HepG2 (cell line): ENCODE measurements around the gene RBCK1. TPM values are rescaled to one million over a fixed set of nuclear protein-coding genes. Genes with fewer than 3 reads are reported as not detected.

Experiments used
- CCDC6 ChIP-seq: sonication (generic); formaldehyde crosslinking; IDR thresholded peaks from 2 replicates; pipeline ENCODE4 v1.8.1; 2022; ENCODE audit warnings: mild to moderate bottlenecking, missing genetic modification reagents, moderate library complexity
- FOXA1 ChIP-seq, 2 experiments: fragments of 450-650 bp in 1 of 2; sonication (generic) in 1 of 2; formaldehyde crosslinking in 1 of 2; IDR thresholded peaks; 2 replicates each; pipeline versions ENCODE4 v1.4.0 to v1.6.1; 2016 to 2020; ENCODE audit warnings: missing genetic modification reagents in 1 of 2
- FOXP1 ChIP-seq, 2 experiments: fragments of 450-650 bp in 1 of 2; IDR thresholded peaks; 2 replicates each; pipeline ENCODE4 v1.6.1; 2017 to 2018; ENCODE audit warnings: antibody characterized with exemption in 1 of 2
- IKZF1 ChIP-seq: fragments of 450-650 bp; IDR thresholded peaks from 2 replicates; pipeline ENCODE4 v1.7.1; 2016
- MAFG ChIP-seq: sonication (generic); formaldehyde crosslinking; IDR thresholded peaks from 2 replicates; pipeline ENCODE4 v1.5.1; 2020; ENCODE audit warnings: mild to moderate bottlenecking, missing genetic modification reagents
- PCBP1 ChIP-seq: fragments of 200-400 bp; formaldehyde crosslinking; IDR thresholded peaks from 2 replicates; pipeline ENCODE4 v1.6.1; 2017; ENCODE audit warnings: mild to moderate bottlenecking, low read depth, low read length, borderline replicate concordance
- RBFOX2 ChIP-seq: fragments of 200-400 bp; formaldehyde crosslinking; IDR thresholded peaks from 2 replicates; pipeline ENCODE4 v1.6.1; 2017; ENCODE audit warnings: low read depth, mild to moderate bottlenecking, low read length
- SYNCRIP ChIP-seq: fragments of 200-400 bp; formaldehyde crosslinking; IDR thresholded peaks from 2 replicates; pipeline ENCODE4 v1.6.1; 2018; ENCODE audit warnings: mild to moderate bottlenecking, low read depth, low read length; ENCODE audit not compliant: insufficient read depth
- THAP11 ChIP-seq: IDR thresholded peaks from 2 replicates; pipeline ENCODE4 v1.6.1; 2016; ENCODE audit warnings: missing biosample characterization, missing genetic modification reagents
- ZNF501 ChIP-seq: sonication (generic); formaldehyde crosslinking; IDR thresholded peaks from 2 replicates; pipeline ENCODE4 v1.5.1; 2020; ENCODE audit warnings: mild to moderate bottlenecking, moderate library complexity, missing genetic modification reagents
- ZNF615 ChIP-seq: sonication (generic); formaldehyde crosslinking; IDR thresholded peaks from 2 replicates; pipeline ENCODE4 v1.5.0; 2020; ENCODE audit warnings: mild to moderate bottlenecking, missing genetic modification reagents, borderline replicate concordance
- ZNF629 ChIP-seq: sonication (generic); formaldehyde crosslinking; conservative IDR thresholded peaks from 2 replicates; pipeline ENCODE4 v1.5.0; 2020; ENCODE audit warnings: missing genetic modification reagents
- ZNF776 ChIP-seq: sonication (generic); formaldehyde crosslinking; IDR thresholded peaks from 2 replicates; pipeline ENCODE4 v1.4.0; 2020; ENCODE audit warnings: mild to moderate bottlenecking, missing genetic modification reagents
- ZSCAN20 ChIP-seq: sonication (generic); formaldehyde crosslinking; IDR thresholded peaks from 2 replicates; pipeline ENCODE4 v1.4.0; 2020; ENCODE audit warnings: missing genetic modification reagents, mild to moderate bottlenecking, borderline replicate concordance
- polyA plus RNA-seq, 8 experiments: library from polyadenylated mRNA; depleted of rRNA in 3 of 8; stranded (reverse) in 7 of 8; unstranded in 1 of 8; fragments of >200 nt; fragmentation: Illumina TruSeq in 4 of 8; extraction: Trizol in 4 of 8; gene quantifications; 2 replicates each; pipeline versions ENCODE4 v1.2.1 to v1.2.3, GENCODE V29; 2011 to 2016; ENCODE audit warnings: low read depth in 4 of 8, missing spikeins in 1 of 8, mixed read lengths in 1 of 8; ENCODE audit not compliant: insufficient read depth in 1 of 8
- total RNA-seq, 5 experiments: library from RNA; depleted of rRNA; stranded (reverse); fragments of >200 nt; fragmentation: Illumina TruSeq; extraction: Trizol; gene quantifications; 2 replicates each; pipeline ENCODE4 v1.2.3, GENCODE V29; 2016; ENCODE audit warnings: low read depth in 1 of 5
- TF ChIP-seq, protein P1 (sequence below): sonication (generic); formaldehyde crosslinking; IDR thresholded peaks from 2 replicates; pipeline ENCODE4 v1.4.0; 2020; ENCODE audit warnings: missing genetic modification reagents
- TF ChIP-seq, protein P2 (sequence below): sonication (generic); formaldehyde crosslinking; IDR thresholded peaks from 2 replicates; pipeline ENCODE4 v1.4.0; 2020; ENCODE audit warnings: missing genetic modification reagents
- TF ChIP-seq, protein P3 (sequence below): sonication (generic); formaldehyde crosslinking; IDR thresholded peaks from 2 replicates; pipeline ENCODE4 v1.5.0; 2020; ENCODE audit warnings: missing genetic modification reagents, mild to moderate bottlenecking, borderline replicate concordance
- TF ChIP-seq, protein P4 (sequence below): sonication (generic); formaldehyde crosslinking; IDR thresholded peaks from 2 replicates; pipeline ENCODE4 v1.4.0; 2020; ENCODE audit warnings: mild to moderate bottlenecking, missing genetic modification reagents
- TF ChIP-seq, protein P5 (sequence below): sonication (generic); formaldehyde crosslinking; IDR thresholded peaks from 2 replicates; pipeline ENCODE4 v1.4.0; 2020; ENCODE audit warnings: mild to moderate bottlenecking, missing genetic modification reagents

The RBCK1 gene
- total and polyA plus RNA-seq, 2 of the 13 experiments (the other 11 are each of a cell fraction or from before 2014, with no cell fraction given), result 149 to 215 TPM

DNA sequence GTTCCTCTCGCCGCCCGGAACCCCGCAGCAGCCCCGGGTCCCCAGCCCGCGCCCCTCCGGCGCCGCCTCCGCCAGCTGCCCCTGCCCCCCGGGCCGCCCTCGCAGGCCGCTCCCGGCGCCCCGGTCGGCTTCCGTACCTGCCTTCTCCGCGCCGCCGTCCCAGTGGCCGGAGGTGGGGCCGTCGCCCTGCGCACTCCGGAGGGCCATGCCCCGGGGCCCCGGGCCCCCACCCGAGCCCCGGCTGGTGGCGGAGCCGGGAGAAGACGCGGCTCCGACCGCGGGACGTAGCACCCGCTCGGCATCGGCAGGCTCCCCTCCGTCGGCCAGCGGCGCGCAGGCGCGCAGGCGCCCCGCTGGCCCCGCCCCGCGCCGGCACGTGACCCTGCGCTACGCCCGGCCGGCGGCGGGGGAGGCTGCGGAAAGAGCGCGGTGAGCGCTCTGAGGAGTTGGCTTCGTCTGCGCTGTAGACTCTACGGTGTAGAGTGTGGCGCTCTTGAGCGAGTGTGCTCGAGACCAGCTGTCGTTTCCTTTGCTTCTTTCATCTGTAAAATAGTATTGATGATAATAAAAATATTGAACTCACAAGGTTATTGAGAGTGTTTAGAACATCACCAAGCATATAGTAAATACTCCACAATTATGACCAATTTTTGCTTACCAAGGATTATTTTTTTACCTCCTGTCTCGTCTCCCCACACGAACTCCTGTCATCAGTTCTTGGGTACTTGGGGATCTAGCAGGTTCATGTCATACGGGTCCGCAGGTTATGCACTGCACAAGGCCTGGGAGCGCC is 54.3 kb downstream of the RBCK1 start, which contains the start of gene TBC1D20 (continued):
- TF ChIP-seq, protein P1, sequence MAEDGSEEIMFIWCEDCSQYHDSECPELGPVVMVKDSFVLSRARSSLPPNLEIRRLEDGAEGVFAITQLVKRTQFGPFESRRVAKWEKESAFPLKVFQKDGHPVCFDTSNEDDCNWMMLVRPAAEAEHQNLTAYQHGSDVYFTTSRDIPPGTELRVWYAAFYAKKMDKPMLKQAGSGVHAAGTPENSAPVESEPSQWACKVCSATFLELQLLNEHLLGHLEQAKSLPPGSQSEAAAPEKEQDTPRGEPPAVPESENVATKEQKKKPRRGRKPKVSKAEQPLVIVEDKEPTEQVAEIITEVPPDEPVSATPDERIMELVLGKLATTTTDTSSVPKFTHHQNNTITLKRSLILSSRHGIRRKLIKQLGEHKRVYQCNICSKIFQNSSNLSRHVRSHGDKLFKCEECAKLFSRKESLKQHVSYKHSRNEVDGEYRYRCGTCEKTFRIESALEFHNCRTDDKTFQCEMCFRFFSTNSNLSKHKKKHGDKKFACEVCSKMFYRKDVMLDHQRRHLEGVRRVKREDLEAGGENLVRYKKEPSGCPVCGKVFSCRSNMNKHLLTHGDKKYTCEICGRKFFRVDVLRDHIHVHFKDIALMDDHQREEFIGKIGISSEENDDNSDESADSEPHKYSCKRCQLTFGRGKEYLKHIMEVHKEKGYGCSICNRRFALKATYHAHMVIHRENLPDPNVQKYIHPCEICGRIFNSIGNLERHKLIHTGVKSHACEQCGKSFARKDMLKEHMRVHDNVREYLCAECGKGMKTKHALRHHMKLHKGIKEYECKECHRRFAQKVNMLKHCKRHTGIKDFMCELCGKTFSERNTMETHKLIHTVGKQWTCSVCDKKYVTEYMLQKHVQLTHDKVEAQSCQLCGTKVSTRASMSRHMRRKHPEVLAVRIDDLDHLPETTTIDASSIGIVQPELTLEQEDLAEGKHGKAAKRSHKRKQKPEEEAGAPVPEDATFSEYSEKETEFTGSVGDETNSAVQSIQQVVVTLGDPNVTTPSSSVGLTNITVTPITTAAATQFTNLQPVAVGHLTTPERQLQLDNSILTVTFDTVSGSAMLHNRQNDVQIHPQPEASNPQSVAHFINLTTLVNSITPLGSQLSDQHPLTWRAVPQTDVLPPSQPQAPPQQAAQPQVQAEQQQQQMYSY, result peak; percentile 40; the same call in 1 of the 2 replicates
- TF ChIP-seq CCDC6 (CRISPR knock-in tag) (peak; percentile 80; the same call in 1 of the 2 replicates), THAP11 (CRISPR knock-in tag) (peak; percentile 64; the same call in 1 of the 2 replicates), SYNCRIP (no peak), FOXA1 (IDR thresholded peaks at IDR 0.05) (no peak), FOXA1 (CRISPR knock-in tag; IDR thresholded peaks at IDR 0.05) (peak; percentile 40; the same call in 1 of the 2 replicates), FOXP1 (IDR thresholded peaks at IDR 0.05) (no peak), FOXP1 (CRISPR knock-in tag; IDR thresholded peaks at IDR 0.05) (no peak), ZNF776 (CRISPR knock-in tag) (peak; percentile 23; the same call in 1 of the 2 replicates), PCBP1 (no peak), MAFG (CRISPR knock-in tag) (no peak), ZNF629 (CRISPR knock-in tag) (no peak), RBFOX2 (peak; percentile 84), ZNF501 (peak; percentile 16; the same call in 1 of the 2 replicates), ZSCAN20 (CRISPR knock-in tag) (peak; percentile 79; the same call in 1 of the 2 replicates), ZNF615 (no peak), IKZF1 (no peak)
- TF ChIP-seq, protein P2, sequence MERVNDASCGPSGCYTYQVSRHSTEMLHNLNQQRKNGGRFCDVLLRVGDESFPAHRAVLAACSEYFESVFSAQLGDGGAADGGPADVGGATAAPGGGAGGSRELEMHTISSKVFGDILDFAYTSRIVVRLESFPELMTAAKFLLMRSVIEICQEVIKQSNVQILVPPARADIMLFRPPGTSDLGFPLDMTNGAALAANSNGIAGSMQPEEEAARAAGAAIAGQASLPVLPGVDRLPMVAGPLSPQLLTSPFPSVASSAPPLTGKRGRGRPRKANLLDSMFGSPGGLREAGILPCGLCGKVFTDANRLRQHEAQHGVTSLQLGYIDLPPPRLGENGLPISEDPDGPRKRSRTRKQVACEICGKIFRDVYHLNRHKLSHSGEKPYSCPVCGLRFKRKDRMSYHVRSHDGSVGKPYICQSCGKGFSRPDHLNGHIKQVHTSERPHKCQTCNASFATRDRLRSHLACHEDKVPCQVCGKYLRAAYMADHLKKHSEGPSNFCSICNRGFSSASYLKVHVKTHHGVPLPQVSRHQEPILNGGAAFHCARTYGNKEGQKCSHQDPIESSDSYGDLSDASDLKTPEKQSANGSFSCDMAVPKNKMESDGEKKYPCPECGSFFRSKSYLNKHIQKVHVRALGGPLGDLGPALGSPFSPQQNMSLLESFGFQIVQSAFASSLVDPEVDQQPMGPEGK (CRISPR knock-in tag), result peak; percentile 33; the same call in 1 of the 2 replicates
- TF ChIP-seq, protein P3, sequence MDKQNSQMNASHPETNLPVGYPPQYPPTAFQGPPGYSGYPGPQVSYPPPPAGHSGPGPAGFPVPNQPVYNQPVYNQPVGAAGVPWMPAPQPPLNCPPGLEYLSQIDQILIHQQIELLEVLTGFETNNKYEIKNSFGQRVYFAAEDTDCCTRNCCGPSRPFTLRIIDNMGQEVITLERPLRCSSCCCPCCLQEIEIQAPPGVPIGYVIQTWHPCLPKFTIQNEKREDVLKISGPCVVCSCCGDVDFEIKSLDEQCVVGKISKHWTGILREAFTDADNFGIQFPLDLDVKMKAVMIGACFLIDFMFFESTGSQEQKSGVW (CRISPR knock-in tag), result no peak
- TF ChIP-seq, protein P4, sequence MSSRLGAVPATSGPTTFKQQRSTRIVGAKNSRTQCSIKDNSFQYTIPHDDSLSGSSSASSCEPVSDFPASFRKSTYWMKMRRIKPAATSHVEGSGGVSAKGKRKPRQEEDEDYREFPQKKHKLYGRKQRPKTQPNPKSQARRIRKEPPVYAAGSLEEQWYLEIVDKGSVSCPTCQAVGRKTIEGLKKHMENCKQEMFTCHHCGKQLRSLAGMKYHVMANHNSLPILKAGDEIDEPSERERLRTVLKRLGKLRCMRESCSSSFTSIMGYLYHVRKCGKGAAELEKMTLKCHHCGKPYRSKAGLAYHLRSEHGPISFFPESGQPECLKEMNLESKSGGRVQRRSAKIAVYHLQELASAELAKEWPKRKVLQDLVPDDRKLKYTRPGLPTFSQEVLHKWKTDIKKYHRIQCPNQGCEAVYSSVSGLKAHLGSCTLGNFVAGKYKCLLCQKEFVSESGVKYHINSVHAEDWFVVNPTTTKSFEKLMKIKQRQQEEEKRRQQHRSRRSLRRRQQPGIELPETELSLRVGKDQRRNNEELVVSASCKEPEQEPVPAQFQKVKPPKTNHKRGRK (CRISPR knock-in tag), result no peak
- TF ChIP-seq, protein P5, sequence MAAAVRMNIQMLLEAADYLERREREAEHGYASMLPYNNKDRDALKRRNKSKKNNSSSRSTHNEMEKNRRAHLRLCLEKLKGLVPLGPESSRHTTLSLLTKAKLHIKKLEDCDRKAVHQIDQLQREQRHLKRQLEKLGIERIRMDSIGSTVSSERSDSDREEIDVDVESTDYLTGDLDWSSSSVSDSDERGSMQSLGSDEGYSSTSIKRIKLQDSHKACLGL (CRISPR knock-in tag), result no peak; the same call in 1 of the 2 replicates
